HepG2 (cell line): ENCODE measurements around the gene TMEM95. TPM values are rescaled to one million over a fixed set of nuclear protein-coding genes. Genes with fewer than 3 reads are reported as not detected.

Experiments used
- ASH2L ChIP-seq: fragments of 300-600, 200-600 bp; sonication (generic); IDR thresholded peaks from 2 replicates; pipeline ENCODE4 v1.7.0; 2017; ENCODE audit warnings: low read depth, mild to moderate bottlenecking, moderate library complexity, mixed read lengths, low read length; ENCODE audit not compliant: insufficient read length
- BORCS8-MEF2B ChIP-seq: sonication (generic); formaldehyde crosslinking; IDR thresholded peaks from 2 replicates; pipeline ENCODE4 v1.8.0; 2022; ENCODE audit warnings: mild to moderate bottlenecking, missing genetic modification reagents
- KLF13 ChIP-seq: sonication (generic); formaldehyde crosslinking; IDR thresholded peaks from 2 replicates; pipeline ENCODE4 v1.4.0; 2020; ENCODE audit warnings: mild to moderate bottlenecking, missing genetic modification reagents
- MTERF4 ChIP-seq: sonication (generic); formaldehyde crosslinking; IDR thresholded peaks from 2 replicates; pipeline ENCODE4 v1.8.0; 2023; ENCODE audit warnings: mild to moderate bottlenecking, missing genetic modification reagents
- NRL ChIP-seq: sonication (generic); formaldehyde crosslinking; IDR thresholded peaks from 2 replicates; pipeline ENCODE4 v1.5.0; 2020; ENCODE audit warnings: missing genetic modification reagents, mild to moderate bottlenecking, moderate library complexity, borderline replicate concordance
- TERF1 ChIP-seq: sonication (generic); formaldehyde crosslinking; IDR thresholded peaks from 2 replicates; pipeline ENCODE4 v1.8.0; 2022; ENCODE audit warnings: mild to moderate bottlenecking, missing genetic modification reagents, moderate library complexity
- TFAP4 ChIP-seq: sonication (generic); IDR thresholded peaks from 2 replicates; pipeline ENCODE4 v1.6.1; 2016; ENCODE audit warnings: low read depth, borderline replicate concordance
- THAP9 ChIP-seq: sonication (generic); formaldehyde crosslinking; IDR thresholded peaks from 2 replicates; pipeline ENCODE4; 2020; ENCODE audit warnings: missing genetic modification reagents, mild to moderate bottlenecking, borderline replicate concordance
- TSC22D2 ChIP-seq: sonication (generic); formaldehyde crosslinking; IDR thresholded peaks from 2 replicates; pipeline ENCODE4 v1.5.1; 2020; ENCODE audit warnings: missing genetic modification reagents, mild to moderate bottlenecking, borderline replicate concordance
- ZNF572 ChIP-seq: sonication (generic); formaldehyde crosslinking; IDR thresholded peaks from 2 replicates; pipeline ENCODE4 v1.5.1; 2020; ENCODE audit warnings: mild to moderate bottlenecking, missing genetic modification reagents
- ZNF589 ChIP-seq: sonication (generic); formaldehyde crosslinking; conservative IDR thresholded peaks from 2 replicates; pipeline ENCODE4 v1.8.0; 2022; ENCODE audit warnings: mild to moderate bottlenecking, moderate library complexity, missing genetic modification reagents
- ZNF598 ChIP-seq: sonication (generic); formaldehyde crosslinking; IDR thresholded peaks from 2 replicates; pipeline ENCODE4 v1.5.1; 2020; ENCODE audit warnings: mild to moderate bottlenecking, missing genetic modification reagents, borderline replicate concordance
- ZNF776 ChIP-seq: sonication (generic); formaldehyde crosslinking; IDR thresholded peaks from 2 replicates; pipeline ENCODE4 v1.4.0; 2020; ENCODE audit warnings: mild to moderate bottlenecking, missing genetic modification reagents
- polyA plus RNA-seq, 8 experiments: library from polyadenylated mRNA; depleted of rRNA in 3 of 8; stranded (reverse) in 7 of 8; unstranded in 1 of 8; fragments of >200 nt; fragmentation: Illumina TruSeq in 4 of 8; extraction: Trizol in 4 of 8; gene quantifications; 2 replicates each; pipeline versions ENCODE4 v1.2.1 to v1.2.3, GENCODE V29; 2011 to 2016; ENCODE audit warnings: low read depth in 4 of 8, missing spikeins in 1 of 8, mixed read lengths in 1 of 8; ENCODE audit not compliant: insufficient read depth in 1 of 8
- total RNA-seq, 5 experiments: library from RNA; depleted of rRNA; stranded (reverse); fragments of >200 nt; fragmentation: Illumina TruSeq; extraction: Trizol; gene quantifications; 2 replicates each; pipeline ENCODE4 v1.2.3, GENCODE V29; 2016; ENCODE audit warnings: low read depth in 1 of 5
- TF ChIP-seq, protein P1 (sequence below): sonication (generic); formaldehyde crosslinking; IDR thresholded peaks from 2 replicates; pipeline ENCODE4 v1.8.0; 2022; ENCODE audit warnings: missing genetic modification reagents, mild to moderate bottlenecking, moderate library complexity, borderline replicate concordance
- TF ChIP-seq, protein P2 (sequence below): sonication (generic); formaldehyde crosslinking; conservative IDR thresholded peaks from 2 replicates; pipeline ENCODE4 v1.8.1; 2023; ENCODE audit warnings: missing genetic modification reagents

TMEM95 gene
- total and polyA plus RNA-seq, 2 of the 13 experiments (the other 11 are each of a cell fraction or from before 2014, with no cell fraction given), result not detected

DNA sequence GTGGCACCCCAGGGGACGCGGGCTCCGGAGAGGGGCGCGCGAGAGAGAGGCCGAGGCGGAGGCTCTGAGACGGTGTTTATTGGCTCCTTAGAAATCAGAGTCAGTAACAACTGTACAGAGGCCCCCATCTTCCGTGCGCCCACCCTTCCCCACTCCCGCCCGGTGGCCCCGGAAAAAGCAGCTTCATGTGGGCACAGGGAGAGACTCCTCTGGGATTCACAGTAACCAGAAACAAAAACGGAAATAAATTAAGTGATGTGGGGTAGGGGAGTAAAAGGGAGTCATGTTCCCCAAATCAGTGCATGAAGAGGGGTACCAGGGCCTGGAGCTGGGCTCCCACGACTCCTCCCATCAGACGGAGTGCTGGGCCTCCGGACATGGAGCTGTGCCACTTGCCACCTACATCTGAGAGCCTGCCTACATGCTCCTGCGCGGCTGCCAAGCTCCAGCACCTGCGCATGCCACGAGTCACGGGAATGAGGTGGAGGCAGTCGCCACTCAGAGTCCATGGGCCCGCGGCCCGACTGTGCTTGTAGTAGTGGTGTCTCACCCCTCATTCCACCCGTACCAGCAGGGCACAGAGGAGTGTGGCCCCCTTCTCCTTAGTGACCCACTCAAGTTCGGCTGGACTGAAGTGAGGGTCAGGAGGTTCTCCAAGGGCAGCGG lies 39.3 kb upstream of the TMEM95 start (continued):
- TF ChIP-seq TSC22D2 (CRISPR knock-in tag), result no peak
- TF ChIP-seq ZNF589, result 0 out of 2 replicates have a peak, but pooled peaks have one; percentile 7
- TF ChIP-seq, protein P1, sequence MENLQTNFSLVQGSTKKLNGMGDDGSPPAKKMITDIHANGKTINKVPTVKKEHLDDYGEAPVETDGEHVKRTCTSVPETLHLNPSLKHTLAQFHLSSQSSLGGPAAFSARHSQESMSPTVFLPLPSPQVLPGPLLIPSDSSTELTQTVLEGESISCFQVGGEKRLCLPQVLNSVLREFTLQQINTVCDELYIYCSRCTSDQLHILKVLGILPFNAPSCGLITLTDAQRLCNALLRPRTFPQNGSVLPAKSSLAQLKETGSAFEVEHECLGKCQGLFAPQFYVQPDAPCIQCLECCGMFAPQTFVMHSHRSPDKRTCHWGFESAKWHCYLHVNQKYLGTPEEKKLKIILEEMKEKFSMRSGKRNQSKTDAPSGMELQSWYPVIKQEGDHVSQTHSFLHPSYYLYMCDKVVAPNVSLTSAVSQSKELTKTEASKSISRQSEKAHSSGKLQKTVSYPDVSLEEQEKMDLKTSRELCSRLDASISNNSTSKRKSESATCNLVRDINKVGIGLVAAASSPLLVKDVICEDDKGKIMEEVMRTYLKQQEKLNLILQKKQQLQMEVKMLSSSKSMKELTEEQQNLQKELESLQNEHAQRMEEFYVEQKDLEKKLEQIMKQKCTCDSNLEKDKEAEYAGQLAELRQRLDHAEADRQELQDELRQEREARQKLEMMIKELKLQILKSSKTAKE, result 0 out of 2 replicates have a peak, but pooled peaks have one; percentile 25
- 0 out of 2 replicates have a peak, but pooled peaks have one; percentile 7 for TF ChIP-seq MTERF4
- 0 out of 2 replicates have a peak, but pooled peaks have one; percentile 44 for TF ChIP-seq ZNF776 (CRISPR knock-in tag)
- TF ChIP-seq ZNF598 (CRISPR knock-in tag), result peak; percentile 6; the same call in 1 of the 2 replicates
- no peak for TF ChIP-seq TERF1 (CRISPR knock-in tag)
- peak; percentile 4; the same call in 1 of the 2 replicates for TF ChIP-seq TFAP4
- 0 out of 2 replicates have a peak, but pooled peaks have one; percentile 25 for TF ChIP-seq NRL (CRISPR knock-in tag)
- peak; percentile 73; the same call in 1 of the 2 replicates for TF ChIP-seq ZNF572 (CRISPR knock-in tag)
- TF ChIP-seq KLF13 (CRISPR knock-in tag), result no peak
- TF ChIP-seq, protein P2, sequence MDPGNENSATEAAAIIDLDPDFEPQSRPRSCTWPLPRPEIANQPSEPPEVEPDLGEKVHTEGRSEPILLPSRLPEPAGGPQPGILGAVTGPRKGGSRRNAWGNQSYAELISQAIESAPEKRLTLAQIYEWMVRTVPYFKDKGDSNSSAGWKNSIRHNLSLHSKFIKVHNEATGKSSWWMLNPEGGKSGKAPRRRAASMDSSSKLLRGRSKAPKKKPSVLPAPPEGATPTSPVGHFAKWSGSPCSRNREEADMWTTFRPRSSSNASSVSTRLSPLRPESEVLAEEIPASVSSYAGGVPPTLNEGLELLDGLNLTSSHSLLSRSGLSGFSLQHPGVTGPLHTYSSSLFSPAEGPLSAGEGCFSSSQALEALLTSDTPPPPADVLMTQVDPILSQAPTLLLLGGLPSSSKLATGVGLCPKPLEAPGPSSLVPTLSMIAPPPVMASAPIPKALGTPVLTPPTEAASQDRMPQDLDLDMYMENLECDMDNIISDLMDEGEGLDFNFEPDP (CRISPR knock-in tag), result 0 out of 2 replicates have a peak, but pooled peaks have one; percentile 73
- TF ChIP-seq THAP9 (CRISPR knock-in tag), result peak; percentile 13; the same call in 1 of the 2 replicates
- TF ChIP-seq ASH2L, result peak; percentile 14
- TF ChIP-seq BORCS8-MEF2B (CRISPR knock-in tag), result 0 out of 2 replicates have a peak, but pooled peaks have one; percentile 0
